GM19438 (cell line): ENCODE results near the gene NTRK1.

ENCODE experiments used
- ATAC-seq: cut with Tn5 transposase; IDR thresholded peaks from one replicate; pipeline ENCODE4 v1.9.1; 2021; ENCODE audit warnings: low read depth; ENCODE audit not compliant: unreplicated experiment

Gene NTRK1

GRCh38 chr1:156929596-156930238 is 69.1 kb downstream of the NTRK1 start:
- no peak for ATAC-seq

- no peak for ATAC-seq
Measured at GRCh38 chr1:156930483-156930882, 69.8 kb downstream of the NTRK1 start.
